Measurements from ENCODE around the gene SCMH1.

Gene SCMH1

DNA sequence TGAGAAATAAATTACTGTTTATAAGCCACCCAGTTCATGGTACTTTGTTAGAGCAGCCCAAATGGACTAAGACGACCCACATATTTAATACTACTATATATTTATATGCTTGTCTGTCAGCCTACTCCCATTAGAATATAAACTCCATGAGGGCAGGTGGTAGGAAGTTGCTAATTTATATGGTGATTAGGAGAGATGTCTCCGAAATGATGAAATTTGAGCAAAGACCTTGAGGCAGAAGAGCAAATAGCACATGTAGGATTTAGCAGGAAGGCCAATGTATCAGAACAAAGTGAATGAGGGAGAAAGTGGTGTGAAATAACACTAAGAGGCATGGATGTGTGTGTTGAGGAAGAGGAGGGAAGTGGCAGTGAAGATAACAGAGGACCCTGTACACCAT is 210.0 kb downstream of the SCMH1 start:
- no peak for FAIRE-seq
- no peak for DNase-seq (ENCODE audit: low spot score)

DNA sequence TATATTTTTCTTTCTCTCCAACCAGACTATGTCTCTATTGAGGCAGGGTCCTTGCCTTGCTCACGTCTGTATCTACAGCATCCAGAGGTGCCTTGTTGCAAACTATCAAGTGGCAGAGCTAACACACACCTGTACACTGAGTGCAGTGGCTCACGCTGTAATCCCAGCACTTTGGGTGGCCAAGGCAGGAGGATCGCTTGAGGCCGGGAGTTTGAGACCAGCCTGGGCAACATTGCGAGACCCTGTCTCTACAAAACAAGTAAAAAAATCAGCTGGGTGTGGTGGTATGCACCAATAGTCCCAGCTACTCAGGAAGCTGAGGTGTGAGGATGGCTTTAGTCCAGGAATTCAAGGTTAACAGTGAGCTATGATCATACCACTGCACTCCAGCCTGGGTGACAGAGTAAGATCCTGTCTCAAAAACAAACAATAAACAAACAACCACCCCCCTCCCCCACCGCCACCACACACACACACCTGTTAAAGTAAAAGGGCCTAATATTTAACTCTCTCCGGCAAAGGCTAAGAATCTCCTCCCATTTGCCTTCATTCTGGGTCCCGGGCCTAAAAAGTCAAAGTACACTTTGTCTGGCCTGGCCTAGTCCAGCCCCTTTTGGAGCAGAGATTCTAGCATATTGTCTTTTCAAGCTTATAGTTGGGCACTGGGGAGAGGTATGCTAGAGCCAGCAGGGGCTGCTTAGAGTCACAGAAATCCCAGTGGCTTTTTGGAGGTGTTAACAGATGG is 211.1 kb downstream of the SCMH1 start:
- DNase-seq (ENCODE audit: low spot score) (no peak), FAIRE-seq (no peak)

DNA sequence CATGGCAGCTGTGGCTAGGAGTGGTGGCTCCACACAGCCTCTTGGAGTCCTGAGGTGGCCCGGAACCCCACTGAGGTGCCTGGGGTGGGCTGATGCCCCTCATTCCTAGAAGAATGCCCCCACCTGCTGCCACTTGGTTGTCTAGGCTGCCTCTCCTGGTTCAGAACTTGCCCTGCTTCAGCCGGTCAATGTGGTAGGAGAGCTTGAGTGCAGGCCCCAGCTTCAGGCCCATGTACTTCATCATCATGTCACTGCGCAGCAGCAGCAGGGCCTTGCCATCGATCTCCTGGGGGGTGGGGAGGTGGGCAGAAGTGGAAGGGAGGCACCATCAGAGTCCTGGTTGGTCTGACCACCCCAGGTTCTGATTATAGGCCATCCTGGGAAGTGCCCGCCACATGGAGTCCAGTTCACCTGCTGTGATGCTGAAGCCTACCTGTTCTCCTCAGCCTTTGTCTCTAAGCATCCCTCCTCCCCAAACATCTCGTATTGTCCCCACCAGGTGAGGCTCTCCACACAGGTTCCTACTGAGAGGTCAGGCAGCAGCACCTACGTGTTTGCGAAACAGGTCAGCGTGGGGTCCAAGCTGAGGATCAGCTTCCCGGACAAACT is 214.0 kb downstream of the SCMH1 start:
- FAIRE-seq (no peak), DNase-seq (ENCODE audit: low spot score) (no peak)

DNA sequence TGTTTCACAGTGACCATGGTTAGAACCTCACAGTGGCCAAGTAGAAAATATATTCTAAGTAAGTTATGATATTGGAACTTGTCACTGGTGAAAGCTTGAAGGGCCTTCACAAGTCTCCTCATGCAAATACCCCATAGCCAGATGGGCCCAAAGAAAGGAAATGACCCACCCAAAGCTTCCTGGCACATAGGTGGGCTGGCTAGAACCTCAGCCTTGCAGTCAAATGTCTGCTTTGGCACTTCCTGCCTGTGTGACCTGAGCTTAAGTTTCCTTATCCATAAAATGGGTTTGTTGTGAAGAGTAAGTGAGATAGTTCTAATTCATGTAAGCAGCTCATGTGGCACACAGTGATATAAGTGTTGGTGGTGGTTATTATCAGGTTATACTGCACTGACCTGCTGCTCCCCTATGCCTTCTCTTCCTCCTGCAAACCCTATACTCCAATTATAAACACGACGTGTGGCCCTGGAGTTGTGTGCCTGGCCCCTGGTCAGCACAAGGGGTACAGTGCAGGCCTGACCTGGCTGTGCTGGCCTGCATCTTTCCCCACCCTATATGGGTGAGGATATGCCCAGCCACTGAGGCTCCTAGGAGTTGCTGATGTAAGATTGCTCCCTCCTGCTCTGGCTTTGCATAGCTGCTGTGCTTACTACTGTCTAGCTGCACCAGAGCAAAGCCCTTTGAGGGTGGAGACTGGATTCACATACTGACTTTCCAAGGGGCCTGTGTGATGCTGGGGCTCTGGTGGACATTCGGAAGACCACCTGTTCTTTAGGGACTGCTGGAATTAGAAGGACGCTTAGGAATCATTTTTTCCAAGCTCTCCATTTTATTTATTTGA is 215.9 kb downstream of the SCMH1 start:
- DNase-seq (ENCODE audit: low spot score) (no peak), FAIRE-seq (no peak)

DNA sequence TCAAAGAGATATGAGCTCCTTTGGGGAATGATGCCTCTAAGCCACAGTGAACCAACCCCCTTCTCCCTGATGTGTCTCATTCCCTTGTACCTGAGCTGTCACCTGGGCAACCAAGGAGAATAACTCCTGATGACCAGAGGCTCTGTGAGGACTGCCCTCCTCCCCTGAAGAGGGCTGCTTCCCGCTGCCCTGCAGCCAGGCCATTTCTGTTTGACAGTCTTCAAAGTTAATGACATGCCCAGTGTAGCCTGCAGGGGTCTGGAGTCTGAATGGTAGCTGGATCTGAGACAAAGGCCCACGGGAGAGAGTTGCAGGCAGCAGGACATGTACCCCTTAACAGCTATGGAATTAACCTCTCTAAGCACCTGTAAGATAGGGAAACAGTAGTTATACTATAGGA is 217.2 kb downstream of the SCMH1 start:
- no peak for DNase-seq (ENCODE audit: low spot score)
- FAIRE-seq = no peak

DNA sequence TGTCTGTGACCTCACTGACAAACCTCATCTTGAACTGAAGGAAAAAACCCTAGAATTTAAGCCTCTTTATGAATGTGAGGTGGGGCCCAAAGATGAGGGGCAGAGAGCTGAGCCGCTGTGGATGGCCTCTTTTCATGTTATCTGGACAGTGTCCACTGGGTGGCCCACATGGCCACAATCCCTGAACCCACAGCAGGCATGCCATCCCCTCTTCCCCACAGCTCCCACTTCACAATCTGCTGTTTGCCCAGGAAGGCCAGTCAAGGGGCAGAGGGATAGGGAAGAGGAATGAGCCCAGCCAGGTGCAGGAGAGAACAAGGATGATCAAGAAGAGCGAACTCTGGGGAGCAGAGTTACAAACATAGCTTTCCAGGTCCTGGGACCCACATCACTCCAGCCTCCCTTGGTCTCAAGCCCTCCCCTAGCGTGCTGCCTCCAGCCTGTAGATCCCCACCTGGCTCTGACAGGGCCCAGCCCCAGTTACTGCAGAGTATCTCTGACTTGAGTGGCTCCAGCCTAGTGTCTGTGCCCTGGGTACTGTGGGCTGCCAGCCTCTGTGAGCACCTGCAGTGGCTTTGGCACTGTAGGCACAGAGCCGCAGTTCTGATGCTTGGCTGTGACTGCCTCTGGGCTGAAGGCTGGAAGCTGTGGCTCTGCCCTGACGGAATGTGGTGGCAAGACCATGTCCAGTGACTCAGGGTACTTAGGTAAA is 218.7 kb downstream of the SCMH1 start:
- no peak for FAIRE-seq

DNA sequence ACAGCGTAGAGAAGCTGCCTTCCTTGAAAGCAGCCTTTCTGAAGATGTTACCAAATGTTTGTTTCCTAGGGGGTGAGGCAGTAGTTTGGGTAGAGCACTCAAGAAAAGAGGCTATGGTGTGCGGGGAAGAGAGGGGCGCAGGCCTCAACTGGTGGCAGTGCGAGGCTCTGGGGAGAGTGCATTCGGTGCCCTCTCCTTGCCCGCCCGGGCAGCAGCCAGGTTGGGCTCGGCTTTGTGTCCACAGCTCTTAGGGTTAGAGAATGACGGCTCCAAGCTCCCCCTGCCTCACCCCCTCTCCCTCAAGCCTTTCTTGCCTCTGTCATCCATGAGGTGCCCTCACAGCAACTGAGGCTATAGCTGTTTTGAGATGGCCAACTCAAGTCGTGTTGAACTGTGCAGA is 219.7 kb downstream of the SCMH1 start:
- DNase-seq (ENCODE audit: low spot score) (no peak), FAIRE-seq (no peak)

More for the DNA sequence above, 218.7 kb downstream of the SCMH1 start:
- peak; percentile 21 for DNase-seq (ENCODE audit: low spot score)

DNA sequence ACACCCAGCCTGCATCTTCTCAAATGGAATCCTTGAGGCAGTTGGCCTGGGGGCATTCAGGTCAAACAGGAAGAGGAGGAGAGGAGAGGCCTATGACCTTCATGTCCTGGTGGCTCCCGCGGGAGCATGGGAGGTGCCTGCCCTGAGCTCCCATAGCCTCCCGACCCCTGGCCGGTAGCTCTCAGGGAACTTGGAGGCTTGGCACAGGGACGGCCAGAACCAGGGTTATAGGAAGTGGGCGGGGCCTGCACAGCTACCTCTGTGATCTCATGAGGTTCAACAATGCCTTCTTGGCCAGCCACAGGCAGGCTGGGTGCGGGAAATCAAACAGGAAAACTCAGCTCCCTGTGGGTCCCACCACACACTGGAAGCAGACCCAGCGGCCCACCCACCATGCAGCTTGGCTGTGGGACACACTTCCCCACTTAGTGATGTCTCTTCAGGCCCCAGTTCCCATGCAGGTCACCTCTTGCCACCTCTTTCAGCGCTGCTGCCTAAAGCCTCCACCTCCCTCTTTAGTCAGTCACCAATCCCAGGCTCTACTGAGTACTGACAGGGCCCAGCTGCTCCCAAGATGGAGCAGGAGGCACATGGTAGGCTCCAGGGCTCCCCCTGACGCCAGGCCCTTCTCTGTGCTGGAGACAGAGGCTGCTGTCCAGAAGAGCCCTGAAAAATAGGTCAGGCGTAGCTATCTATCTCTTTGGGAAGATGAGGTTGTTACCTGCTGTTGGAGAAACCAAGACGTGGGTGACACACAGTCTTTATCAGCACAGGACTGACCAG is 220.4 kb downstream of the SCMH1 start, which contains the start of gene SLFNL1:
SLFNL1 (minus strand) TSS at position 200 of the 783 bp plus-strand sequence. CDS start 1,065 bp downstream, outside the sequence.
- FAIRE-seq (no peak), DNase-seq (ENCODE audit: low spot score) (no peak)

DNA sequence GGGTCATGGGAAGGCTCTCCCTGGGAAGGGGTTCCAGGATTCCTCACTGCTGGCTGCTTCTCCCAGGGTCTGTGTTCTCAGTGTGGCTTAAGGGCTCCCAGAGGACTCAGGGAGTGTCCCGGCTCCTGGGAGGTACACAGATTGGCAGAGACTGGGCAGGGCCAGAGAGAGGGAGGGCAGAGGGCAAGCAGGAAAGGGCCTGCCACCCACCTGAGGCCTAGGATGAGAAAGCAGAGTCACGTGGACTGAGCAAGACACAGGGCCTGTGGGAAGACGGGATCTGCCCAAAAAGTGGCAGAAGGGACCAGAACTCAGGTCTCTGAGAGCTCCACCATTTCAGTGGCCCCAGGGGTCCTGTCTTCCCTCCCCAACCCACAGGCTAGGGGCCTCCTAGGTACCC is 221.5 kb downstream of the SCMH1 start:
- FAIRE-seq (no peak), DNase-seq (ENCODE audit: low spot score) (no peak)

DNA sequence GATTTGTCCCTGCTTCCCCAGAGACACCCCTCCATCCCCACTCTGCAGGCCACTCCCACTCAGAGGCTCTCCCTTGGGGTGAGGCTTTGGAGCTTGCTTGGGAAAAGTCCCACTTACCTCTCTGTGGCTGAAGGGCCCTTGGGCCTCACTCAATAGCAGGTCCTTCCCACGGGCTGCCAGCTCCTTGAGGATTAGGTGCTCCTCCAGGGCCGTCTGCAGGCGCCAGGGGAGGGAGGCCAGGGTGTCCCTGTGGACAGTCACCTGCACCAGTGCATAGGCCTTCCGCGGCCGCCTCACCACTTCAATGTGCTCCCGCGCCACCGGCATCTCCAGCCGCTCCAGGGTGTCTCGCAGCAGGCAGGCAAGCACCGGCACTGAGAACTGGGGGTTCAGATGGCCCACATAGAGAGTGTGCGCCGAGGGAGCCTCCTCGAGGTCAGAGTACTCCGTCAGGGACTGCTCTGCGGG is 222.0 kb downstream of the SCMH1 start:
- FAIRE-seq = no peak
- no peak for DNase-seq (ENCODE audit: low spot score)

DNA sequence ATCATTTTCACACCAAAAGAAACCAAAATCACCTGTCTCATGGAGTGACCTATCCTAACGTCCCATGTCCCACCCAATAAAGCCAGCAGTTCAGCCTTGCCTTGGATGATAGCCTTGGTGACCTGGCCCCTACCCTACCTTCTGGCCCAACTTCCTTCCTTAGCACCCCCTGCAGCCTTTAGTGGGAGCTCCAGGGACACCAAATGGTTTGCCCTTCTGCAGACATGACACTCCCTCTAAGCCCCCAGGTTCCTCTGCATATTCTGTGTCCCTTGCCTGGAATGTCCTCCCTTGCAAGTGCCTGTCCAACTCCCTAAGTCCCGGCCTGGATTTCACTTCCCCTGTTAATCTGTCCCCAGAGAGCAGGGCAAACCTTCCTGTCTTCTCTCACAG is 222.8 kb downstream of the SCMH1 start:
- no peak for FAIRE-seq
- no peak for DNase-seq (ENCODE audit: low spot score)

DNA sequence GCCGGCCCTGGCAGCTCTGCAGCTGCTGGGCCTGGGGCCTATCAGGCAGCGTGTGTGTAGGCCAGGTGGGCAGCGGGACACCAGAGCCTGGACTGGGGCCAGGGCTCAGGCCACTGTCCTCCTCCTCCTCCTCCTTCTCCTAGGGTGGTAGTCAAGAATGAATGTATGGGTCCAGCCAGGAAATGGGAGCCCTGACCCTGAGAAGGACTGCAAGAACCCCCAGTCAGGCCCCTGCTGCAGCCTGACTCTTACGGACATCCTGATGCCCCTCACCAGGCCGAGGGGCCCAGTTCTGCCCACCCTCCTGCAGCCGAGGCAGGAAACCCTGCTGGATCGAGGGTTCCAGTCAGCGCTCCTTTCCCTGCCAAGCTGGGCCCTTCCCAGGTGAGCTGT is 224.1 kb downstream of the SCMH1 start:
- FAIRE-seq = no peak
- no peak for DNase-seq (ENCODE audit: low spot score)

DNA sequence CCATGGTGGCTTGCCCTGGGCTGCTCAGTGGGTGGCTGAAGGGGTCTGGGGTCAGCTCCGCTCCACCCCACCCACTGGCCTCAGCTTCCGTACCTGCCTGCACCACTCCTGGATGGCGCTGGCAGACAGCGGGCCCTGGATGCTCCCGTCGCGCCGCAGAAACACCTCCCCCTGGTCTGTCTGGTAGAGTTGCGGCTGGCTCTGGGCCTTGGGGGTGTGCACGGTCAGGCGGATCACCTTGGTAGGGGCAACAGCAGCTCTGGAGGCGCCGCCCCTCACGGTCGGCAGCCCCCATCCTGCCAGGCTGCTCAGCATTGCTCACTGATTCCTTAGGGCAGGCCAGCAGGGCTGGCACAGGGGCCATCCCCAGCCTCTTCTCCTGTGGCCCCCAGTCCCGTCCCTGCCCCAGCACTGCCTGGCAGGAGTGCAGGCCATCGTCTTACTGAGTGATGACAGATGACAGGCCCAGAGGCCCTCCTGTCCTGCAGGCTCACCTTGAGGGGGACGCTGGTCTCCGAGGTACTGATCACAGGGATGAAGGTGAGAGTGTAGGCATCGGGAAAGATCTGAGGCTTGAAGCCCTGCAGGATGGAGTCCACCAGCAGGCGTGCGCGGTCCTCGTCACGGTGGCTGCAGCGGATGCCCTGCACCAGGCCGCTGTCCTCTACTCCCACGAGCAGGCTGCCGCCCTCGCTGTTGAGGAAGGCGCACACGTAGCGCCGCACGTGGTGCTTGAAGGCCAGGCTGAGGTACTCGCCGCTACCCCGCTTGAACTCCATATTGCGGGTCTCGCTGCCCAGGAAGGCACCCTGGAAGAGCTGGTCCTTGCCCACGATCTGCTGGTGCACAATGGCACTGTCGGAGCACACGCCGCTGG is 224.7 kb downstream of the SCMH1 start:
- FAIRE-seq (no peak), DNase-seq (ENCODE audit: low spot score) (no peak)

DNA sequence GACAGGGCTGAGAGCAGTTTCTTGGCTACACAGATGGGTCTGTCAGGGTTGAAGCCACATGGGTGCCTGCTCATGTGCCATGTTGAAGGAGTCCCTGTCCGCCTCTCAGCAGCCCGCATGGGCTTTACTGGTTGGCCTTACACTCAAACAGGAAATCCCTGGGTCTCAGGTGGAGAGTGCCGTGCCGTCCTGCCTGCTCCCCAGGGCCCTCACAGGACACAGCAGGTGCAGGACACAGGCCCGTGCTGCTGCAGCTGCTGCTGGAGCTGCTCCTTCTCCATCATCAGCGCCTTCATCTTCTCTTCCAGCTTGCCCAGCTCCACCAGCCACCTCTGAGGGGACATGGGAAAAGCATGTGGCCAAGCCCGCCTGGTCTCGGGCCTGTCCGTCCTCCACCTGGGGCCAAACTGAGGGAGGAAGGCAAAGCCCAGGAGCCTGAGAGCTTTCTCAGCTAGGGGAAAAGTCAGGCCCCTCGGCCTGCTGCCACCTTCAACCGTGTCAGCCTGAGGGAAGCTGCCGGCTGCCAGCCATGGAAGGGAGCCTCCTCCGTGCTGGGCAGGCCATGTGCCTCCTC is 226.1 kb downstream of the SCMH1 start:
- FAIRE-seq (no peak), DNase-seq (ENCODE audit: low spot score) (no peak)

DNA sequence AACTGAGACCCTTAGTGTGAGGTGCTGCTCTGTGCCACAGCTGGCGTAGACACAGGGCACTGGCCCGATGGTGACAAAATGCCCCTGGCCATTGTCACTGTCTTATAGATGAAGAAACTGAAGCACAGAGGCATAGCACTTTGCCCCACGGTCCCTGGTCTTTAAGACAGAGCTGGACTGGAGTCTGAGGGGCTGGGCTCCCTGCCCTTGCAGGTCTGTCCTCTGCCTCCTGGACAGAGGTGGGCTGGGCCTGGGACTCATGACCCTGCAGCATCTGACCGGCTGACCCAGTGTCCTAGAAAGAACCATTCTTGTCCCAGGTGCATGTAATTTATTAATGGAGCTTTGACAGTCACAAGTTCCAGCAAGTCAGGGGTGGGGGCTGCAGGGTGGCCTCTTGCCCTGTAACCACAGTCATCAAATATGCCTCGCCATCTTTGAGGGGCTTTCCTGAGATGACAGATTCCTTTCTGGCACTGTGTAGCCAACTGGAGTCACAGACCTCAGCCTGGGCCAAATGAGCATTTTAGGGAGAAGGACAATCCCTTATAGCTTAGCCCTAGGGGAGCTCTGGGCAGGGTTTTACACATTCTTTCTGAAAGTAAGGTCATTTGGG is 226.7 kb downstream of the SCMH1 start:
- DNase-seq (ENCODE audit: low spot score) = no peak
- FAIRE-seq = no peak

DNA sequence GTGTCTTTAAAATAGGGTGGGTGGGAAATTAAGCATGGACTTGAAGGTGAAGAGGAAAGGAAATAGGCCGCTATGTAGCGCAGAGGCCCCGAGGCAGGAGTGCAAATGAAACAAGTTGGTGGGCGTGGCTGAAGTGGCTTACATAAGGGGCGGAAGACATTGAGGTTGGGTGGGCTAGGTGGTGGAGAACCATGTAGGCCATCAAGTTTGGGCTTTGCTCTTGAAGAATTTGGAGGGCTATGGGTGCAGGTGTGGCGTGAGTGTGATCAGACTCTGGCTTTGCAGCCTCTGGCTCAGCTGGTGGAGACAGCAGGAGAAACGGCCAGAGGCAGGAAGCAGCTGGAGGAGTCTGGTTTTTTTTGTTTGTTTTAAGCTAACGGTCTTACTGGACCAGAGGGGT is 227.2 kb downstream of the SCMH1 start:
- no peak for DNase-seq (ENCODE audit: low spot score)
- FAIRE-seq = no peak

DNA sequence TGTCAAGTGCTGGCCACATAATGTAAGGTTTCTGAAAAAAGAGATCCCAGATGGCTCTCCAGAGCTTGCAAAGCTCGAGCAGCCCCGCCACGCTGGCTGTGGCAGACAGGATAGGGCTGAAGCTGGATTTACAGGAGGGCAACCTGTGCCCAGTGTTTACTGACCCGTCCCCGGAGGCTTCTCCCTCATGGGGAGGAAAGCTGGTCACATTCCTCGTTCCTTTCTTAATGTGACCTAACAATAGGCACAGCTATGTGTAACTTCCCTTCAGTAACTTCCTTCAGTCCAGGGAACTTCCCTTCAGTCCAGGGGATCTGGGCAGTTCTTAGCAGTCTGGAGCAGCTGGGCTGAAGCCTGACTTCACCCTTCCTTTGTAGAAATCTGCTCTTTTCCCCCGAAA is 228.3 kb downstream of the SCMH1 start:
- no peak for FAIRE-seq

DNA sequence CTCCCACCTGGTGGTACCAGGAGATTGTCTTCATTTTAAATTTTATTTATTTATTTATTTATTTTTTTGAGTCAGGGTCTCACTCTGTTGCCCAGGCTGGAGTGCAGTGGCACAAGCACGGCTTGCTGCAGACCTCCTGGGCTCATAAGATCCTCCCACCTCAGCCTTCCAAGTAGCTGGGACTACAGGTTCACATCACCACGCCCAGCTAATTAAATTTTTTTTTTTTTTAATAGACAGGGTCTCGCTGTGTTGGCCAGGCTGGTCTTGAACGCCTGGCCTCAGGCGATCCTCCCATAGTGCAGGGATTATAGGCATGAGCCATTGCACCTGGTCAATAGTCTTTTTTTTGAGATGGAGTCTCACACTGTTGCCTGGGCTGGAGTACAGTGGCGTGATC is 229.1 kb downstream of the SCMH1 start:
- DNase-seq (ENCODE audit: low spot score) (no peak), FAIRE-seq (no peak)

More for the DNA sequence above, 228.3 kb downstream of the SCMH1 start:
- DNase-seq (ENCODE audit: low spot score) = no peak

DNA sequence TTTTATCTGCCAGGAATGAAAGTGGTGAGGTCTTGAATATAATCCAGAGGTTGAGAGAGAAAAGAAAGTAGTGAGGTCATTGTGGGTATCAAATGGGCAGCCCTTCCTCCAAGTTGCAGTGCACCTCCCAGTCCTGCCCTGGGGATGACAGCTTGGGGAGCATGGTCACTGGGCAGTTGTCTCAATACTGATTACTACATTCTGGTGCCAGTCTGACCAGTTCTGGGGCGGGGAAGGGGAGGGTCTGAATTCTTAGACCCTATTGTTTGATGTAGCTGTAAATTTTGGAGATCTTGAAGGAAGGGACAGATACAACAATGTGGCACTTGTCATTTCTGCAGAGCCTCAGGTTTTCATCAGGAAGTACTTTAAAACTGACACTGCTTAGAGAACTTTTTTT is 231.8 kb downstream of the SCMH1 start:
- no peak for DNase-seq (ENCODE audit: low spot score)
- FAIRE-seq = no peak
